GF-D8 (cell line): Measurements from ENCODE around the gene KCNA10.
"Not testable (repeated sequence)": the region's sequence is repeated elsewhere in the genome, so short reads cannot be mapped to it uniquely, and the experiment has no call there.

ENCODE experiments used
- DNase-seq: peaks from one replicate; lab custom pipeline; 2025; lab: John Stamatoyannopoulos, UW

KCNA10 gene

GRCh38 chr1:110533230-110533629 lies 14.3 kb upstream of the KCNA10 start:
- no peak for DNase-seq

- no peak for DNase-seq
These were observed 10.0 kb upstream of the KCNA10 start for GRCh38 chr1:110529011-110529410.

GRCh38 chr1:110526201-110526780 lies 7.3 kb upstream of the KCNA10 start:
- DNase-seq, result no peak

DNA sequence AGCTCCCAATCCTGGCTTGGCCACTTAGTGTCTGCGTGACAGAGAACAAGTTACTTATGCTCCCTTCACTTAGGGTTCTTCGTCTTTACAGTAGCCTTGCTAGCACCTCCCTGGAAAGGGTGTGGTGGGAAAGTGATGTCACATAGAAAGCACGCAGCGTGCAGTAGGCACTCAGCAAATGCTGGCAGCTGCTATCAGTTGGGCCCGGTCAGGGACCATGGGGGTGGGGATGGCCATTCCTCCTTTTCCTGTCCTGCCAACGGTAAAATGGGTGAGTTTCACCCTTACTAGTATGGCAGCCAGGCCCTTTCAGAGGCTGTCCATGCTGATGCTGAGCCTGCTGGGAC lies 6.2 kb upstream of the KCNA10 start:
- DNase-seq, result no peak

DNA sequence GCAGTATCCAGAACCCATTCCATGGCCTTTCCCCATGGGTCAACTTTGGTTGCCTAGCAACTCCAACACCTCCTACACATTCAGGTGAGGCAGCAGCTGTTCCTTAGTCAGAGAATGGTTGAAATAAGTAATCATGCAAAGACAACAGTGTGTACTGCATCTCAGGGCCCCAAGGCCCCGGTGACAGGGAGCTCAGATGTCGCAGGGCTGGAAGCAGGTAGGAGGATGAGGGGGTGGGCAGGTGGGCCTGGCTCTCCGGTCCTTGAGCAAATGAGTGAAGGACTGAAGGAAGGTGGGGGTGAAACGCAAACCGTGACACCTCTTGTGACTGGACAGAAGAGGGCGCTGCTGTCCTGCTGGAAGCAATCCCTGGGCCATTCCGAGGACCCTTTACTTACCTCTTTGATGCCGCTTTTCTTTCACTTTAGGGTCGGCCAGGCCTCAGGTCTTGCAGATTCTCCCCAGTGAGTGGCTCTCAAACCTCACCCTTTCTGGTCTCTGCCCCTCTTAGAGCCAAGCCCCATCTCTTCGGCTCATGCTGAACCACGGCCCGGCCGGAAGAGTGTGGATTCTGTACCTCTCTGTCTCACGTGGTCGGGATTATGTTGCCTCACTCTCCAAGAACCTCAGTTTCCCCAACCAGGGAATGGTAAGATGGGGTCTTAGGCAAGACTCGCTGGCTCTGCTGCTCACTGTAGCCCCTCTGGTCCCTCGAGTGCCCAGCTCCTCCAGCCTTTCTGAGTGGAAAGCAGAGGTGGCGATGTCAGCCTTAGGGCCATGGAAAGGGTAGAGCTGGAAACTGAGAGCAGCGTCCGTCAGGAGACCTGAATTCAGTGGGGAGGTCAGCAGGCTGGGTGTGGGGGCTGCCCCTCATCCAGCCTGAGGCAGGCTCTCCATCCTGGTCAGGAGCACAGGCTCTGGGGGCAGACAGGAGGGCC lies 5.6 kb upstream of the KCNA10 start:
- DNase-seq, result no peak

DNA sequence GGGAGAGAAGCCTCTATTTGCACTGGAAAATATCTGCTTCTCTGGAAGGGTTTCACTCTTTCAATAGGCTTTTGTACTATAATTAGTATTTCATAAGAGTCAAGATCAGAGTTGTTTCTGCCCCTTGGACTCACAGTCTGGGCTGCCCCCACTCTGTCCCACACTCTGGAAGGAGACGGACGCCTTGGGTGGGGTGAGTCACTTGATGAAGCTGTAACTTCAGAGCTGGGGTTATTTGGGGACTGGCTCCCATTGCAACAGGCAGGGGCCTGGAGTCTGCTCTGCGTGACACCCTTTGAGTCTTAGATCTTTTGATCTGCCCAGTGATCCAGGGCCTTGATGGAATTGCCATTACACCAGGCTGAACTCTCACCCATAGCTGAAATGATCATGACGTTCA lies 4.0 kb upstream of the KCNA10 start:
- no peak for DNase-seq

DNA sequence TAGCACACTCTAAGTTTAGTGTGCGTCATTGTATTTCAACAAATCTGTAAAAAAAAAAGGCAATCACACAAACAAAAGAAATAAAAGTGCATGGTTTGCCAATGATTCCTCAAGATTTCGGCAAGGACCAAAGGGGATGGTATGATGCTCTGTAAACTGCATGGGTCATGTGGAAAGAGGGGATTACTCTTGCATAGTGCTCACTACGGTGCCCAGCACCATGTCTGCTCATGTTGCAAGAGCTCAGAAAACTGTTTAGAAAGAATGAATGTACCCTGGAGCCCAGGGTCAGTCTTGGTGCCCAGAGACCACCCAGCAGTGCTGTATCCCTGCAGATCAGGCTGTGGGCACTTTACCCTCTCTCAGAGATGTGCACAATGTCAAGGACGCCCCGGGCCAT lies 3.6 kb upstream of the KCNA10 start:
- no peak for DNase-seq

GRCh38 chr1:110520827-110521226 lies 1.9 kb upstream of the KCNA10 start:
- no peak for DNase-seq

DNA sequence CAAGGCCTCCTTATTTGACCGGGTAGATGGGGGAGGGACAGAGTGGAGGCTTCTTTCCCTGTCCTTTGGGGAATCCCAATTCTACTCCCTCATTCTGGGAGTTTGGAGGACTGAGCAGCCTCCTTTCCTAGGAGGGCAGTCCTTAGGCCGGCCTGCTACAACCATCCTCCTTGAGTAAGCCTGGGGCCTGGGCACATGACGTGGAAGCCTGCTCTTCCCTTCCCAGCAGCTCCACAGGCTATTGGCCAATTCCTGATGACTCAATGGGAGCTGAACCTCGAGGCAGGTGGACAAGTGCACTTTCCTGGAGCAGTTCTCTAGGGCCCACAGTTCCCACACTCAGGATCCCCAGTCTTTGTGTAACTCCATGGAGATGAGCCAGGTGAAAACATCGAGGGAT lies 3.1 kb downstream of the KCNA10 start:
- no peak for DNase-seq

DNA sequence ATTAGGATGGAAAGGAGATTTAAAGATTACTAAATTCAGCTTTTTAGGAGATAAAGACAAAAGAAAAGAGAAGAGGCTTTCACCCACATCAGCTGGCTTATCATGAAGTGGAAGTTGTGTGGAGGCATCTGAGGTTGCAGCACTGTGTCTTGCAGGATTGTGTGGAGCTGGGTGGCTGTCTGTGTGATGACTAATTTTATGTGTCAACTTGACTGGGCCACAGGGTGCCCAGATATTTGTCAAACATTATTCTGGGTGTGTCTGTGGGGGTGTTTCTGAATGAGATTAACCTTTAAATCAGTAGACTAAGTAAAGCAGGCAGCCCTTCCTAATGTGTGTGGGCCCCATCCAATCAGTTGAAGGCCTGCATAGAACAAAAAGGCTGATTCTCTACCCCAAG lies 3.9 kb downstream of the KCNA10 start:
- DNase-seq, result no peak

DNA sequence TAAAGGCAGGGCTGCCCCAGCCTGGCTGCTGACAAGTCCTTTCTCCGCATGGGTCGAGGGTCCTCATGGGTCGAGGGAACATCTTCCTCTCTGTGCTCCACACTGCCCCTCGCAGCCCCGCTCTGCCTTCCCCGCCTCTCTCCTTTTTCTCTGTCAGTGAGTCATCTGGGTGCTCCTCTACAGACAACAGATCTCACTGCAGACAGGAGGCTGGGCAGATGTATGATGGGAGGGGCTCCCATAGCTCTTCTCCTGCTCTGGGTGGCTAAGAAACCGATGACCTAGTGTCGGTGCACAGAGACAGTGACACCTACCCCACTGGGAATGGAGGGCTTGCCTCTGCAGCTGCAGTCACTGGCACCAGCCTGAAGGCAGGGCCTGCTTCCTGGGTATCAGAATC lies 5.5 kb downstream of the KCNA10 start:
- no peak for DNase-seq

GRCh38 chr1:110511436-110511835 lies 7.5 kb downstream of the KCNA10 start:
- no peak for DNase-seq

GRCh38 chr1:110510921-110511320 lies 8.1 kb downstream of the KCNA10 start:
- not testable (repeated sequence) for DNase-seq

DNA sequence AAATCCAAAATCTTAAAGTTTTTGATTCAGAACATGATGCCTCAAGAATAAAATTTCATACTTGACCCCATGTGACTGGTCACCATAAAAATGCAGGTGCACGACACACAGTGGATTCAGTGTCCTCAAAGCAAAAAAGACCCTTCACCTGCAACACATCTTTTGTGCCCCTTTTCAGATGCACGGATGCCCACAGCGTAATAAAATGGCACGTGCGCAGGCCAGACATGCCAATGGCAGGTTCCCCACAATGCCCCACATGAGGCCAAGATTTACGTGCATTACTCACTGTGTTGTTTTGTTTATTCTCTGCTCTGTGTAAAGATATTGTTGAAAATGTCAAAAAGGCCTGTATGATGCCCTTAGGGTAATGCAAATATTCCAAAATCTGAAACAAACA lies 9.3 kb downstream of the KCNA10 start:
- no peak for DNase-seq

DNA sequence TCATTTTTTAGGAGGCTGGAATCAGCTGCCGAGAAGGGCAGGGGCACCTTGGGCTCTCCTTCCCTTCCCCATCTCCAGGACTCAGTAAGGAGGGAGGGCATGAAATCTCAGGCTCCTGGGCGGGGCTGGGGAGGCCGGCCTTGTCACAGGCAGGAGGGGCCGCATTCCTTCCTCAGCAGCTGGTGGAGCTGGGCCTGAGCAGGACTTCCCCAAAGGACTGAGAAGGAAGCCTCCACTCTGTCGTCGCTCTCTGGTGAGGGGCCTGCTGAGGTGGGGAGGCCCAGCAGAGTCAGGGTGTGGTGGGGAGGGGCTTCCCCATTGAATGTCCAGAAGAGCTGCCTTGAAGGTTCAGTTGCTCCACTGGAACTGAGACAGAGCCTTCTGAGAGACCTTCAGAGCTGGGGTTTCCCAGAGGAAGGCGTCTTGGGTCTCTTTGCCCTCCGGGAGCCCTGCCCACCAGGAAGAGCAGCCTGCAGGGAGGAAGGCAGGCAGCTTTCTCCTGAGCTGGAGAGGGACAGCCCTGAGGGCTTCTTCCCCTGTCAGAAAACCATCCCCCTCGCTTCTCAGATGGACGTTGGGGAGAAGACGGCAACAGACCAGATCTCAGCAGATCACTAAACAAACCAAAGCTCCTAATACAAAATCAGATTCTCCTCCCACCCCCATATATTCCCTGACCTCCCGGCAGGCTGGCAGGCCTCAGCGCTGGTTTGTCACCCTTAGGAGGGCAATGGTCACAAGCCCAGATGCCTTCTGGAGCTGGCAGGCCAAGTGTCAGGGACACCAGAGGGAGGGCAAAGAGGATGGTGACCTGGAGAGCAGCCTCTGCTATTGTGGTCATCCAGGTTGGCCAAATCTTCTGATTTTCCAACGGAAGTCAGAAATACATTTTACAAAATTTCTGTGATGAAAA lies 10.7 kb downstream of the KCNA10 start:
- no peak for DNase-seq

GRCh38 chr1:110506541-110506940 lies 12.4 kb downstream of the KCNA10 start:
- no peak for DNase-seq

GRCh38 chr1:110505596-110505995 lies 13.4 kb downstream of the KCNA10 start:
- DNase-seq, result no peak

DNA sequence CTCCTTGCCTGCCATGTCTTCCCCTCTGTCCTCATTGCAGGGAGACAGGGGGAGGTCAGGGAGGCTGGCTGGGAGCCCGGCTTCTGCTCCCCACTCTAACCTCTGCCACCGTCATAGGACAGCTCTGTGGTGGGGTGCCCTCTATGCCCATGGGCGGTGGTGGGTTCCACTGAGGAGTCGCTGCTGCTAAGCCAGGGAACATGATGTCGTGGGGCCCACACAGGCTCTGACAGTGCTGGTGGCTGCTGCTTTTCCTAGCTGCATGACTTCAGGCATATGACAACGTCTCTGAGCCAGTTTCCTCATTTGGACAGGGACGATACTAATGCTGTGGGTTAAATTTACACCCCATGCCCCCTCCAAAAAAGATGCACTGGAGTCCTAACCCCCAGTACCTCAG lies 14.7 kb downstream of the KCNA10 start:
- no peak for DNase-seq

GRCh38 chr1:110503471-110503870 lies 15.5 kb downstream of the KCNA10 start:
- DNase-seq, result no peak

GRCh38 chr1:110502402-110503151 lies 16.4 kb downstream of the KCNA10 start:
- peak; percentile 1 for DNase-seq

- no peak for DNase-seq
These were observed 17.4 kb downstream of the KCNA10 start for GRCh38 chr1:110501488-110502132.
